ENCODE data around the gene MGST2. TPM values are rescaled to one million over a fixed set of nuclear protein-coding genes. Genes with fewer than 3 reads are reported as not detected.
A peak's percentile ranks its signal among the peaks of the same experiment; 100 is the strongest.

The MGST2 gene
- total RNA-seq, 6 experiments from 2014 or later: 5.0 to 11.4 (median 5.7) TPM

DNA sequence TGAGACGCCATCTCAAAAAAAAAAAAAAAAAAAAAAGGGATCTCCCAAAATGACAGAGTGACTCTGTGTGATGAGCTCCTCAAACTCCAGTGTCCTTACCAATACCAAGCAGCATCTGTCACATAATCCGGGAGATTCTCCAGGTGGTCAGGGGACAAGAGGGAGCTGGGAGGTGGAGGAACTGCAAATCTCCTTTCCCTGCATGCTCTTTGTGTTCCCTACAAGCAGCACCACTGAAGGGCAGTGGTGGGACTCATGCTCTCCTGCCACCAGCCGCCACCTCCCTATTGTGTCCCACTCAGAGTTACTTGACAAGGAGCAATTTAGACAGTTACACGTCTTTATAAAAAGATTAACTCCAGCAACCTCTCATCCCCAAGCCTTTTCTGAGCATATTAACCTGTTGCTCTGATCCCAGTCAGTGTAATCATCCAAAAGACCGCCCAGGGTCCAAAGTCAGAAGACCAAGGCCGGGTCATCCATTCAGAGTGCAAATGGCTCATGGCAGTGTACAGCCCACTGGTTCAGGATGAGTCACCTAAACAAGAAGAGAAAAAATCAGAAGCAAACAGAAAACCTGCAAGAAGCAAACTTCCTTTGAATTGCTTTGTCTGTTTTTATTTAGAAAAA is 23.6 kb downstream of the MGST2 start:
- Mint-ChIP-seq H3K9me3 (no peaks in the 10 kb centered on the region), H3K27me3 (ENCODE audit: insufficient read depth) (peaks cover 4% of the 10 kb centered on the region), H3K4me1 (ENCODE audit: low read depth) (peaks cover 5% of the 10 kb centered on the region), H3K27ac (no peak overlapping the region), H3K4me3 (no peak overlapping the region), H3K36me3 (ENCODE audit: low read depth) (peaks cover 6% of the 10 kb centered on the region; the same call in 1 of the 2 replicates)
- TF ChIP-seq, protein P1, sequence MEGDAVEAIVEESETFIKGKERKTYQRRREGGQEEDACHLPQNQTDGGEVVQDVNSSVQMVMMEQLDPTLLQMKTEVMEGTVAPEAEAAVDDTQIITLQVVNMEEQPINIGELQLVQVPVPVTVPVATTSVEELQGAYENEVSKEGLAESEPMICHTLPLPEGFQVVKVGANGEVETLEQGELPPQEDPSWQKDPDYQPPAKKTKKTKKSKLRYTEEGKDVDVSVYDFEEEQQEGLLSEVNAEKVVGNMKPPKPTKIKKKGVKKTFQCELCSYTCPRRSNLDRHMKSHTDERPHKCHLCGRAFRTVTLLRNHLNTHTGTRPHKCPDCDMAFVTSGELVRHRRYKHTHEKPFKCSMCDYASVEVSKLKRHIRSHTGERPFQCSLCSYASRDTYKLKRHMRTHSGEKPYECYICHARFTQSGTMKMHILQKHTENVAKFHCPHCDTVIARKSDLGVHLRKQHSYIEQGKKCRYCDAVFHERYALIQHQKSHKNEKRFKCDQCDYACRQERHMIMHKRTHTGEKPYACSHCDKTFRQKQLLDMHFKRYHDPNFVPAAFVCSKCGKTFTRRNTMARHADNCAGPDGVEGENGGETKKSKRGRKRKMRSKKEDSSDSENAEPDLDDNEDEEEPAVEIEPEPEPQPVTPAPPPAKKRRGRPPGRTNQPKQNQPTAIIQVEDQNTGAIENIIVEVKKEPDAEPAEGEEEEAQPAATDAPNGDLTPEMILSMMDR (IDR thresholded peaks at IDR 0.05): no peak
- no peak for DNase-seq

DNA sequence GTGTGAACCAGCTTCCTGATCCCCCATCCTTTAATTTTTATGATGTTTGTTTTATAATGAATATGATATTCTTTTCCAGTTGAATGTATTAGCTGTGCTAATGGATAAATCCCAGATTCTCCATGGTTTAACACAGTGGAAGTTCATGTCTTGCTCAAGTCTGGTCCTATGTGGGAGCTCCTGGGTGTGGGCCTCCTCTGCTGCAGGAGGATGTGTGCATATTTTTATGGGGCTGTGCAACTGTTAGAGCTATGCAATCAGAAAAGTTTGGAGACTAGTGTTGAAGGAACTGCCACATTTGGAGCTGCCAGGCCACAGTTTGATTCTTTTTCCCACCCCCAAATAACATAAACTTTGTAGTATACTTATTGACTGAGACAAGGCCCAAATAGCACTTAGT is 24.8 kb downstream of the MGST2 start:
- no peak overlapping the region for H3K27ac Mint-ChIP-seq
- no peaks in the 10 kb centered on the region for H3K4me1 Mint-ChIP-seq (ENCODE audit: low read depth)
- TF ChIP-seq, protein P1 (IDR thresholded peaks at IDR 0.05): no peak
- peaks cover 4% of the 10 kb centered on the region for H3K27me3 Mint-ChIP-seq (ENCODE audit: insufficient read depth)
- H3K4me3 Mint-ChIP-seq: no peak overlapping the region
- H3K9me3 Mint-ChIP-seq: no peaks in the 10 kb centered on the region
- peaks cover under 1% of the 10 kb centered on the region; the same call in 1 of the 2 replicates for H3K36me3 Mint-ChIP-seq (ENCODE audit: low read depth)
- DNase-seq: no peak

DNA sequence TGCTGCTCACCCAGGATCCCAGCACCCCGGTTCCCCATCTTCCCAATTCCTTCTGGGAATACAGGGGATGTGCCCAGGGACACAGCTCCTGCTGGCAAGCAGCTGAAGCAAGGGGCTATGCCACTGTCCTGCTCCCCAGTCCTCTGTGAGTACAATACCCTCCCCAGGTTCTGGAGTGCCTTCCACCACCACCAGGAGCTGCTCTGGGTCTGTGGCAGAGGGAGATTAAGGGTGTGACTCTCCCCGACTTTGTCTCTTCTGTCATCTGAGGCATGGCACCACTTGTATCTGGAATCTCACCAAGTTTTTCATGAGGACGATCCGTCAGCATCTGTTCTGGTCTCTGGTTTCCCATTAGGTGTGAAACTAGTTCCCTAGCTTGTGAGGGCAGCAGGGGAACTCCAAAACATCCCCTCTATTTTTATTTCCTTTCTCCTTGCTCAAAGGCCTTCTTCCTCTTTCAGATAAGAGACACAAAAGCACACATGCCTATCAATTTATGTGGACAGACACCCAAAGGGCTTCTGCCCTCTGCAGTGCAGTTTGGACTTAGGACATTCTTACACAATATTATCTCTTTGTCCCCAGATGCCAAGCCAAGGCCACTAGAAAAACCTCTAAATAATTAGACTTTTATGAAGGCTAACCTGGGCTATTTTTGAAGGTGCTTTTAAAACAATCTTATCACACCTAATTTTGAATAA is 26.8 kb downstream of the MGST2 start:
- H3K27me3 Mint-ChIP-seq (ENCODE audit: insufficient read depth): peaks cover 9% of the 10 kb centered on the region
- TF ChIP-seq, protein P1 (IDR thresholded peaks at IDR 0.05): peak; percentile 51
- DNase-seq: no peak
- no peaks in the 10 kb centered on the region for H3K9me3 Mint-ChIP-seq
- peaks cover 4% of the 10 kb centered on the region for H3K36me3 Mint-ChIP-seq (ENCODE audit: low read depth)
- H3K27ac Mint-ChIP-seq: no peak overlapping the region
- H3K4me1 Mint-ChIP-seq (ENCODE audit: low read depth): no peaks in the 10 kb centered on the region
- no peak overlapping the region for H3K4me3 Mint-ChIP-seq

DNA sequence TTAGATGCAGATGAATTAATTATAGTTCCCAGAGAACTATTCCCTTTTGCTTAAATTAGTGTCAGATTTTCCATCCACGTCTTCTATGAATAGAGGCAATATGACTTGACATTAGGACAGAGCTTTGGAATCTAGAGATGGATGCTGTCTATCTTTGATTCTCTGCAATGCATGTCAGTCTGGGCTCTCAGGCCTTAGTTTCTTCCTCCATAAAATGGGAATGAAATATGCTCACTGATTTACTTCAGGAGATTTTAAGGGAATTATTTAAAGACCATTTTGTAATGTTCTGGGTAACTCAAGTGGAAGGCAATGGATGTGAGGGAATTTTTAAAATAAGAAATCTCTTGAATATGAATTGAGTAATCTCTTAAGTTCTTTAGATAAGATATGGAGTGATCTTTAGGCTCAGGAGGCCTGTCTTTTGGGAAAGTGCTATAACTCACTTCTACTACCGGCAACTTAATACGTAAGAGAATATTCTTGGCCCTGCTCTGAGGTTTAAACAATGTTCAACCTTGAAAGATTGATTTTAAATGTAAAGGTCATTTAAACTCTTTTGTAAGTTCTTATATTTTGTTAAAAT is 29.0 kb downstream of the MGST2 start:
- peaks cover 4% of the 10 kb centered on the region for H3K36me3 Mint-ChIP-seq (ENCODE audit: low read depth)
- H3K27ac Mint-ChIP-seq: no peak overlapping the region
- TF ChIP-seq, protein P1 (IDR thresholded peaks at IDR 0.05): no peak
- H3K9me3 Mint-ChIP-seq: no peaks in the 10 kb centered on the region
- no peaks in the 10 kb centered on the region for H3K4me1 Mint-ChIP-seq (ENCODE audit: low read depth)
- H3K27me3 Mint-ChIP-seq (ENCODE audit: insufficient read depth): peaks cover 9% of the 10 kb centered on the region
- no peak overlapping the region for H3K4me3 Mint-ChIP-seq
- DNase-seq: no peak

DNA sequence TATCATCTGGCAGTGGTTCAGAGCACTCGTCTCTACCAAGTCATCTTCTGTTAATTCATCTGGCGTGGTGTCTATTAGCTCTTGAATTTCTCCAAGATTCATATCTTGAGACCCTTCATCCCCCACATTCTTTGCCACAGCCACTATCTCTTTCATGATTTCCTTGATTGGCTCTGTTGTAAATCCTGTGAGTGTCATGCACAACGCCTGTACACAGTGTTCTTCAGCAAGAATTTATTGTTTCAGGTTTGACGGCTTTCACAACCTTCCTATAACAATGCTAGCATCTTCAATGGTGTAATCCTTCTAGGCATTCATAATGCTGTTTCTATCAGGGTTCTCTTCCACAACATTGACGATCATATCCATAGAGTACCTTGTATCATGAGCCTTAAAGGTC is 30.9 kb downstream of the MGST2 start:
- DNase-seq: no peak
- Mint-ChIP-seq H3K4me3 (no peak overlapping the region), H3K27me3 (ENCODE audit: insufficient read depth) (peaks cover 5% of the 10 kb centered on the region; the same call in 1 of the 2 replicates), H3K4me1 (ENCODE audit: low read depth) (no peaks in the 10 kb centered on the region), H3K36me3 (ENCODE audit: low read depth) (peaks cover 4% of the 10 kb centered on the region), H3K9me3 (no peaks in the 10 kb centered on the region), H3K27ac (no peak overlapping the region)
- TF ChIP-seq, protein P1 (IDR thresholded peaks at IDR 0.05): no peak
